ENCODE data around the gene ANKRD34A. TPM values are rescaled to one million over a fixed set of nuclear protein-coding genes. Genes with fewer than 3 reads are reported as not detected.
A peak's percentile ranks its signal among the peaks of the same experiment; 100 is the strongest.

The ANKRD34A gene
- total RNA-seq, 3 donors from 2014 or later, result 0.14 to 0.63 (median 0.41) TPM

DNA sequence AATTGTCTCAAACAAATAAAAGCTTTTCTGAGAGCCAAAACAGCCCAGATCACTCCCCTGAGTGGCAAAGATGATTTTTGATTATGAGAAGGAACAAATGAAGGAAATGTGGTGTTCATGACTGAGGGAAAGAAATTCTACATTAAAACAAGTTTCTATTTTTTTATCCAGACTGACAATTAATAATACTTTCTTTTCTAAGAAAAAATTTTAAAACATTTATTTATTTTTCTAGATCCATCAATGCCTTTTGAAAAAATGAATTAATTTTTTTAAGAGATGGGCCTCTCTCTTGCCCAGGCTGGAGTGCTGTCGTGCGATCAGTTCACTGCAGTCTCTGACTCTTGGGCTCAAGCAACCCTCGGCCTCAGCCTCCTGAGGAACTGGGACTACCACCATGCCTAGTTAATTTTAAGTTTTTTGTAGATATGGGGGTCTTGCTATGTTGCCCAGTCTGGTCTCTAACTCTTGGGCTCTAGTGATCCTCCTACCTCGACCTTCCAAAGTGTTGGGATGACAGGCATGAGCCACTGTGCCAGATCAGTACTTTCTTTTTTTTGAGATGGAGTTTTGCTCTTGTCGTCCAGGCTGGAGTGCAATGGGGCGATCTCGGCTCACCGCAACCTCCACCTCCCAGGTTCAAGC lies 43.2 kb upstream of the ANKRD34A start:
- intact Hi-C loops (cut with DNase I, micrococcal nuclease), result loop anchor here (1.0 to 5.0 kb wide), 2 partner anchors 30 to 35 kb away; no protein-coding TSS in a partner anchor
- TF ChIP-seq, protein P1, sequence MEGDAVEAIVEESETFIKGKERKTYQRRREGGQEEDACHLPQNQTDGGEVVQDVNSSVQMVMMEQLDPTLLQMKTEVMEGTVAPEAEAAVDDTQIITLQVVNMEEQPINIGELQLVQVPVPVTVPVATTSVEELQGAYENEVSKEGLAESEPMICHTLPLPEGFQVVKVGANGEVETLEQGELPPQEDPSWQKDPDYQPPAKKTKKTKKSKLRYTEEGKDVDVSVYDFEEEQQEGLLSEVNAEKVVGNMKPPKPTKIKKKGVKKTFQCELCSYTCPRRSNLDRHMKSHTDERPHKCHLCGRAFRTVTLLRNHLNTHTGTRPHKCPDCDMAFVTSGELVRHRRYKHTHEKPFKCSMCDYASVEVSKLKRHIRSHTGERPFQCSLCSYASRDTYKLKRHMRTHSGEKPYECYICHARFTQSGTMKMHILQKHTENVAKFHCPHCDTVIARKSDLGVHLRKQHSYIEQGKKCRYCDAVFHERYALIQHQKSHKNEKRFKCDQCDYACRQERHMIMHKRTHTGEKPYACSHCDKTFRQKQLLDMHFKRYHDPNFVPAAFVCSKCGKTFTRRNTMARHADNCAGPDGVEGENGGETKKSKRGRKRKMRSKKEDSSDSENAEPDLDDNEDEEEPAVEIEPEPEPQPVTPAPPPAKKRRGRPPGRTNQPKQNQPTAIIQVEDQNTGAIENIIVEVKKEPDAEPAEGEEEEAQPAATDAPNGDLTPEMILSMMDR (IDR thresholded peaks at IDR 0.05), result no peak
- DNase-seq, result no peak
- no peak for ATAC-seq
- Histone ChIP-seq H3K36me3 (ENCODE audit: low read depth) (no peaks in the 10 kb centered on the region), H3K9me3 (no peaks in the 10 kb centered on the region), H3K4me1 (ENCODE audit: low read depth) (peaks cover 7% of the 10 kb centered on the region), H3K4me3 (no peak overlapping the region)

DNA sequence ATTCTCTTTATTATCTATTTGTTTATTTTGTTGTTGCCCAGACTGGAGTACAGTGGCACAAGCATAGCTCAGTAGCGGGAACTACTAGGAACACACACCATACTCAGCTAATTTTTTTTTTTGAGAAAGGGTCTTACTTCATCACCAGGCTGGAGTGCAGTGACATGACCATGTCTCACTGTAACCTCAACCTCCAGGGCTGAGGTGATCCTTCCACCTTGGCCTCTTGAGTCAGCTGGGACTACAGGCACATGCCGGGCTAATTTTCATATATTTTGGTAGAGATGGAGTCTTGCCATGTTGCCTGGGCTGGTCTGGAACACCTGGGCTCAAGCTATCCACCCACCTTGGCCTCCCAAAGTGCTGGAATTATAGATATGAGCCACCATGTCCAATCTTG lies 37.3 kb upstream of the ANKRD34A start:
- H3K36me3 ChIP-seq (ENCODE audit: low read depth), result no peaks in the 10 kb centered on the region
- peaks cover 22% of the 10 kb centered on the region for H3K4me1 ChIP-seq (ENCODE audit: low read depth)
- DNase-seq (no peak), ATAC-seq (no peak)
- H3K4me3 ChIP-seq, result no peak overlapping the region
- TF ChIP-seq, protein P1 (IDR thresholded peaks at IDR 0.05), result no peak
- no peaks in the 10 kb centered on the region for H3K9me3 ChIP-seq
- intact Hi-C loops (cut with DNase I, micrococcal nuclease), result no loop called here

DNA sequence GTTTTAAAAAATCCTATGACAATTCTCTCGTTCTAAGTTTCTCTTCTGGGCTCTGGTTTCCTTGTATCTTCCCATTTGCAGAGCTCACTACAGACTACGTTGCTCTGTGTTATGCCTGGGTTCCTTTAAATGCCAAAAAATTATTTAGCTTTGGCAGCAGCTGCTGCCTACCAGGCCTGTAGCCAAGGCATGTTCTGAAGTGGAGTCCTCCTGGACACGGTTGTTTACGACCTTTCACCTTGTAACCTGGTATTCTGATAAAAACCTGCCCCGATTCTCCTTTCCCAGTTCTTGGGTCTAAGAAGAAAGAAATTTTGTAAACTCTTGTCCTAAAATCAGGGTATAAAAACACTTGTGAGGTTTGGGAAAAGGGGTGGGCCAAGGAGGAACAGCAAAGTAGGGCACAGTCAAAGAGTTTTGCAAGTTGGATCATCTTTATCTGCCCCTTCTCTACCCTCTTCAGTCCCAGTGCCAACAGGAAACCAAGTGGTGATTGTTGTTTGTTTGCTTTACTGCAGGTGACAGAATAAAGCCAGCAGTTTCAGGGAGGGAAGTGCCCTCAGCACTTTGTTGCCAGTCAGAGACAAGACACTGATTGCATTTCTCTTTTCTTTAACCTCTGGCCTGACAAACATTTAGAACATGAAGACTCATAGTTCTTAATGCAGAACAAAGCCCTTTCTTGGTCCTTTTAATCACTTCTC lies 35.1 kb upstream of the ANKRD34A start:
- H3K36me3 ChIP-seq (ENCODE audit: low read depth), result no peaks in the 10 kb centered on the region
- DNase-seq (peak in 1 of 3 donors; percentile 61), ATAC-seq (peak; percentile 50)
- H3K9me3 ChIP-seq, result no peaks in the 10 kb centered on the region
- no peak overlapping the region for H3K4me3 ChIP-seq
- intact Hi-C loops (cut with DNase I, micrococcal nuclease), result no loop called here
- TF ChIP-seq, protein P1 (IDR thresholded peaks at IDR 0.05), result no peak
- H3K4me1 ChIP-seq (ENCODE audit: low read depth), result peaks cover 22% of the 10 kb centered on the region

DNA sequence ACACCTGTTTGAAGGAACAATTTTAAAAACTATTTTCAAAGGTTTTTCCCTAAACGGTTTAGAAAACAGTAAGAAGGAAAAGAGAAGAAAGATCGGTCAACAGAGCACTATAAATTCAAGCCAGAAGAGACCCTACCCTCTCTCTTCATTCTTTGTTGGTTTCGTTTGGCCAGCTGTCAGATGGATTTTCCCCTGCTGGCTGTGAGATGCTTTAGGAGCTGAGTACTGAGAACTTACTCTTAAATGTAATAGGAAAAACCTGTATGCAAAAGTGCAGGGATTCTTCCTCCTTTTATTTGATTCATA lies 33.3 kb upstream of the ANKRD34A start:
- H3K4me1 ChIP-seq (ENCODE audit: low read depth), result peaks cover 27% of the 10 kb centered on the region
- ATAC-seq (no peak), DNase-seq (no peak)
- H3K9me3 ChIP-seq, result no peaks in the 10 kb centered on the region
- H3K36me3 ChIP-seq (ENCODE audit: low read depth), result no peaks in the 10 kb centered on the region
- TF ChIP-seq, protein P1 (IDR thresholded peaks at IDR 0.05), result no peak
- intact Hi-C loops (cut with DNase I, micrococcal nuclease), result no loop called here
- no peak overlapping the region for H3K4me3 ChIP-seq

DNA sequence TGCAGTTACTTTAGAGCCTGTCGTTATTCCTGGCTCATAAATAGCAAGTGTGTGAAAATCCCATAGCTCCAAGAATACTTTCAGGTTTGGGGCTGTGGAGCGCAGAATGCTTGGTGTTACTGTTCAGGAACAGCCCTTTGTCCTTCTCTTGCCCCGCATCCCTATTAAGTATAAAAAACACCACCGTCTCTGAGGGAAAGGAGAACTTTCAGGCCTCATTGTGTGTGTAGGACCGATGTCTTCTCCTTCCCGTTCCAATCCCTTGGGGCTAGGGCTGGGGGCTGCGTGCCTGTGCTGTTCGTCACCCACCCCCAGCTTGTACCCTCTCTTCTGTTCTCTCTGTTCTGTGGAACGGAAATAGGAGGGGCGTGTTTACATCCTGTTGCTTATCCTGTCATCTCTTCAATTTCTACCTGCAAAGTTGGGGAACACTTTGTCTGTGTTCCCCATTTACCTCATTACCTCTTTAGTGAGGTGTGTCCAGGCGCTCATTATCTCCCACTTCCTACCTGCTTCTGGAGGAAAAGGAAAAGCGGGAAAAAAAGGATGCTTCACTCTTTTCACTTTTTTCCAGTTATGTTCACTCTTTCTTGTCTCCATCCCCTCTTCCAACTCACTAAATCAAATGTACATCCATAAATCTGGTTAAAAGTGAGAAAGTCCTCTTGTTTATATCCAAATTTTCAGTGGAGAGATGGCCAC lies 32.8 kb upstream of the ANKRD34A start:
- Histone ChIP-seq H3K9me3 (no peaks in the 10 kb centered on the region), H3K4me1 (ENCODE audit: low read depth) (peaks cover 27% of the 10 kb centered on the region), H3K36me3 (ENCODE audit: low read depth) (no peaks in the 10 kb centered on the region), H3K4me3 (peak overlapping the region; percentile 22)
- peak; percentile 63 to 83 (median 69) for DNase-seq
- TF ChIP-seq, protein P1 (IDR thresholded peaks at IDR 0.05), result no peak
- intact Hi-C loops (cut with DNase I, micrococcal nuclease), result no loop called here
- ATAC-seq, result peak; percentile 53
